Astrocyte of the cerebellum (primary cell): ENCODE data around the gene CELF4.

ENCODE experiments used
- DNase-seq: peaks from one replicate; pipeline ENCODE4 v3.0.0-alpha.2; 2011; ENCODE audit warnings: low read depth
- H3K4me3 ChIP-seq: 2 replicates; pipeline ENCODE4 v1.5.1; 2011; ENCODE audit warnings: mild to moderate bottlenecking, low read depth, low read length, moderate library complexity
- in situ Hi-C: cut with HindIII; loops from 2 replicates; pipeline ENCODE4 v1.10.0; 2017; ENCODE audit warnings: low sequenced_read_pairs
- TF ChIP-seq, protein P1 (sequence below): IDR thresholded peaks from 2 replicates; pipeline ENCODE4 v1.5.1; 2012; ENCODE audit warnings: low read length, low read depth, moderate library complexity, mild to moderate bottlenecking; ENCODE audit errors: missing control alignments

The CELF4 gene

DNA sequence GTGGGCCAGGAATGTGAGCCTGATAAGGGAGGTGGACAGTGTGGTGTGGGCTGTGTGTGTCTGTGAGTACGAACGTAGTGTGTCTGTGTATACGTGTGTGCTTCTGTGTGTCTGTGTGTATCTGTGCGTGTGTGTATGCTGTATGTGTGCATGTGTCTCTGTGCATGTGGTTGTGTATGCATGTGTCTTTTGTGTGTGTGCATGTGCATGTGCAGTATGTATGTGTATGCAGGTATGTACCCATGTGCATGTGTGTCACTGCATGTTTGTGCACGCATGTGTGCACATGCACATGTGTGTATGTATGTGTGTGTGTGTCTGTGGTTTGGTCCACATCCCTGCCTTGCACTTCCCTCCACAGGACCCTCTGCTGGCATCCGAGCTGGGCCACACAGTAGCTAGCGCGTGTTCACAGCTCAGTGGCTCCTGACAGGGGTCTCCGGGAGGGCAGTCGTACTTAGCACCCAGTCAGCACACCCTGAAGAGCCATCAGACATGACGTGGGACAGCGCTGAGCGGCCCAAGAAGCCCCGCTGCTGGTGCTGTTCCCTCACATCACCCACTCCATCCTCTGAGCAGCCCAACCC is 114.3 kb downstream of the CELF4 start:
- no peak for DNase-seq
- TF ChIP-seq, protein P1, sequence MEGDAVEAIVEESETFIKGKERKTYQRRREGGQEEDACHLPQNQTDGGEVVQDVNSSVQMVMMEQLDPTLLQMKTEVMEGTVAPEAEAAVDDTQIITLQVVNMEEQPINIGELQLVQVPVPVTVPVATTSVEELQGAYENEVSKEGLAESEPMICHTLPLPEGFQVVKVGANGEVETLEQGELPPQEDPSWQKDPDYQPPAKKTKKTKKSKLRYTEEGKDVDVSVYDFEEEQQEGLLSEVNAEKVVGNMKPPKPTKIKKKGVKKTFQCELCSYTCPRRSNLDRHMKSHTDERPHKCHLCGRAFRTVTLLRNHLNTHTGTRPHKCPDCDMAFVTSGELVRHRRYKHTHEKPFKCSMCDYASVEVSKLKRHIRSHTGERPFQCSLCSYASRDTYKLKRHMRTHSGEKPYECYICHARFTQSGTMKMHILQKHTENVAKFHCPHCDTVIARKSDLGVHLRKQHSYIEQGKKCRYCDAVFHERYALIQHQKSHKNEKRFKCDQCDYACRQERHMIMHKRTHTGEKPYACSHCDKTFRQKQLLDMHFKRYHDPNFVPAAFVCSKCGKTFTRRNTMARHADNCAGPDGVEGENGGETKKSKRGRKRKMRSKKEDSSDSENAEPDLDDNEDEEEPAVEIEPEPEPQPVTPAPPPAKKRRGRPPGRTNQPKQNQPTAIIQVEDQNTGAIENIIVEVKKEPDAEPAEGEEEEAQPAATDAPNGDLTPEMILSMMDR, result no peak
- in situ Hi-C loops, result loop anchor here (5.0 kb wide), 1 partner anchor 36 kb away; no protein-coding TSS in a partner anchor
- H3K4me3 ChIP-seq, result no peak overlapping the region

- in situ Hi-C loops, result loop anchor here (5.0 kb wide), 1 partner anchor 37 kb away; no protein-coding TSS in a partner anchor
- no peak overlapping the region for H3K4me3 ChIP-seq
- DNase-seq, result no peak
- TF ChIP-seq, protein P1, result no peak
These were observed 115.0 kb downstream of the CELF4 start for GRCh38 chr18:37450434-37451132.

GRCh38 chr18:37449618-37450017 is 116.0 kb downstream of the CELF4 start:
- no peak overlapping the region for H3K4me3 ChIP-seq
- in situ Hi-C loops, result loop anchor here (5.0 kb wide), 1 partner anchor 38 kb away; no protein-coding TSS in a partner anchor
- no peak for DNase-seq
- TF ChIP-seq, protein P1, result no peak

DNA sequence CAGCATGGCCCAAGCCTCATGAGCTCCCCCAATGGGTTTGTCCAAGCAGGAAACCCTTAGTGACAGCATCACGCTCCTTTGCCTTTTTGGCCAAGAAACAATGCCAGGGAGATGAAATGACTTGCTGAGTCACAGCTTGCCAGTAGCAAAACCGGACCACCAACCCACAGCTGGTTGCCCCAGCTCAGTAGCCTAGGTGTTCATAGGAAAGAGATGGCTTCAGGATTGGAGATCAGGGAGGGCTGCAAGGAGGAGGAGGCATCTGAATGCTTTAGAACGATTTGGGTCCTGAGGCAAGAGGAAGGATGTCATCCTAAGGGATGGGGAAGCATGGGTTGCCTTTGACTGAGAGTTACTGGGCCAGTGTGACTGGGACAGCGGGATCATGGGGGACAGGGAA is 116.7 kb downstream of the CELF4 start:
- in situ Hi-C loops, result no loop called here

GRCh38 chr18:37447962-37448888 is 117.4 kb downstream of the CELF4 start:
- TF ChIP-seq, protein P1, result no peak
- DNase-seq, result no peak
- in situ Hi-C loops, result no loop called here

More for the DNA sequence above, 116.7 kb downstream of the CELF4 start:
- no peak for DNase-seq
- H3K4me3 ChIP-seq, result no peak overlapping the region
- TF ChIP-seq, protein P1, result no peak

DNA sequence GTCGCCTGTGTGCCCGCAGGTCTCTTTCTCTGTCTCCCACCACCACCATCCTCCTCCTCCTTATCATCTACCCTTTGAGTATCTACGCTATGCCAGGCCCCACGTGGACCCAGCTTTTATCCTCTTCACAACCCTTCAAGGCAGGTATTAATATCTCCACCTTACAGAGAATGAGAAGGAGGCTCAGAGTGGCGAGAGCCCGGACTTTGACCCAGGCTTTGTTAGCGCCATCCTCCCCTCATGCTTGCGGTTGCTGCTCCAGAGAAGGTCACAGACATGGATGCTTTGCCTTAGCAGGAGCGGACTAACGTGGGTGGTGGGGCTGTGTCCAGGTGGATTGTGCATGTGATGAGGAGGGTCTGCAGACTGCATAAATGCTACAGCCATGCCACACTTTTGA is 119.8 kb downstream of the CELF4 start:
- no peak overlapping the region for H3K4me3 ChIP-seq
- no peak for DNase-seq
- TF ChIP-seq, protein P1, result no peak
- in situ Hi-C loops, result no loop called here

More at GRCh38 chr18:37447962-37448888, 117.4 kb downstream of the CELF4 start:
- no peak overlapping the region for H3K4me3 ChIP-seq
